Fibroblast of lung (primary cell): ENCODE measurements around the gene TIMP1.

ENCODE experiments used
- EZH2 ChIP-seq: IDR thresholded peaks from 2 replicates; pipeline ENCODE4 v1.5.1; 2012; ENCODE audit warnings: low read length, control low read depth, mild to moderate bottlenecking; ENCODE audit errors: missing control alignments
- TF ChIP-seq, protein P1 (sequence below), 2 donors: IDR thresholded peaks in 1 of 2; conservative IDR thresholded peaks in 1 of 2; 1 replicate in 1 of 2; 2 replicates in 1 of 2; pipeline ENCODE4 v1.5.1; 2011 to 2012; ENCODE audit warnings: low read length in 2 of 2, control low read depth in 1 of 2, inconsistent platforms in 1 of 2, low read depth in 1 of 2, mild to moderate bottlenecking in 1 of 2

DNA sequence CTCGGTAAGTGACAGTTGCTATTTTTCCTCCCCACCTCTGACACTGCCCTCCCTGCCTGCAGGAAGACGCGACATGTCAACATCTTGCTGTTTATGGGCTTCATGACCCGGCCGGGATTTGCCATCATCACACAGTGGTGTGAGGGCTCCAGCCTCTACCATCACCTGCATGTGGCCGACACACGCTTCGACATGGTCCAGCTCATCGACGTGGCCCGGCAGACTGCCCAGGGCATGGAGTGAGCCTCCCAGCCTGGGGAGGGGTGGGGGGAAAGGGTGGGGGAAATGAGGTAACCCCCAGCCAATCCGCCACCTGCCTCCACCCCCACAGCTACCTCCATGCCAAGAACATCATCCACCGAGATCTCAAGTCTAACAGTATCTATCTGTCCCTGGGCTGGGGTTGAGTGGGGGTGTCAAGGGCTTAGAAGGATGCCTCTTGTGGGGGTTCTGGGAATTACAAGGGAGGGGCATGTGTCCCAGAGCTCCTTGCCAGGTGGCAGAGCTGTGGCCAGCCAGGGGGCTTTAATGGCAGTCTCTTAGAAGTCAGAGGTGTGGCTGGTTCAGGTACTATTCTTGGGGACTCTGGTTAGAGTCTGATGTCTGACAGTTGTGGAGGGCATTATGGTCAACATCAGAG is 13.5 kb upstream of the TIMP1 start:
- no peak for TF ChIP-seq EZH2
- TF ChIP-seq, protein P1, sequence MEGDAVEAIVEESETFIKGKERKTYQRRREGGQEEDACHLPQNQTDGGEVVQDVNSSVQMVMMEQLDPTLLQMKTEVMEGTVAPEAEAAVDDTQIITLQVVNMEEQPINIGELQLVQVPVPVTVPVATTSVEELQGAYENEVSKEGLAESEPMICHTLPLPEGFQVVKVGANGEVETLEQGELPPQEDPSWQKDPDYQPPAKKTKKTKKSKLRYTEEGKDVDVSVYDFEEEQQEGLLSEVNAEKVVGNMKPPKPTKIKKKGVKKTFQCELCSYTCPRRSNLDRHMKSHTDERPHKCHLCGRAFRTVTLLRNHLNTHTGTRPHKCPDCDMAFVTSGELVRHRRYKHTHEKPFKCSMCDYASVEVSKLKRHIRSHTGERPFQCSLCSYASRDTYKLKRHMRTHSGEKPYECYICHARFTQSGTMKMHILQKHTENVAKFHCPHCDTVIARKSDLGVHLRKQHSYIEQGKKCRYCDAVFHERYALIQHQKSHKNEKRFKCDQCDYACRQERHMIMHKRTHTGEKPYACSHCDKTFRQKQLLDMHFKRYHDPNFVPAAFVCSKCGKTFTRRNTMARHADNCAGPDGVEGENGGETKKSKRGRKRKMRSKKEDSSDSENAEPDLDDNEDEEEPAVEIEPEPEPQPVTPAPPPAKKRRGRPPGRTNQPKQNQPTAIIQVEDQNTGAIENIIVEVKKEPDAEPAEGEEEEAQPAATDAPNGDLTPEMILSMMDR (conservative IDR thresholded peaks at IDR 0.05 in 1 of 2, IDR thresholded peaks at IDR 0.05 in 1 of 2; ENCODE audit: low read depth in 1 of 2, low read length in 2 of 2): peak; percentile 16 to 38
